Spleen (tissue), 11 donors: ENCODE results near the gene GLB1L. TPM values are rescaled to one million over a fixed set of nuclear protein-coding genes. Genes with fewer than 3 reads are reported as not detected.

Experiments
- DNase-seq: peaks from one replicate; pipeline ENCODE4 v3.0.0-alpha.2; 2020
- H3K27ac ChIP-seq, 8 donors: fragments of 200-600 bp; sonication (generic) in 7 of 8; 1 replicate in 4 of 8; 2 replicates in 4 of 8; pipeline versions ENCODE4 v1.5.0 to v1.8.0; 2016 to 2021; ENCODE audit warnings: inconsistent platforms in 4 of 8, mild to moderate bottlenecking in 4 of 8, moderate library complexity in 1 of 8
- H3K27me3 ChIP-seq, 7 donors: fragments of 200-600 bp; sonication (generic) in 6 of 7; replicated peaks in 1 of 7; 1 replicate in 4 of 7; 2 replicates in 3 of 7; pipeline versions ENCODE4 v1.5.0 to v1.8.0; 2016 to 2021; ENCODE audit warnings: inconsistent platforms in 3 of 7, mild to moderate bottlenecking in 1 of 7
- H3K36me3 ChIP-seq, 6 donors: fragments of 200-600 bp; sonication (generic) in 5 of 6; 1 replicate in 4 of 6; 2 replicates in 2 of 6; pipeline versions ENCODE4 v1.5.0 to v1.8.0; 2016 to 2021; ENCODE audit warnings: inconsistent platforms in 2 of 6
- H3K4me1 ChIP-seq, 6 donors: fragments of 200-600 bp; sonication (generic) in 5 of 6; 1 replicate in 3 of 6; 2 replicates in 3 of 6; pipeline versions ENCODE4 v1.5.0 to v1.8.0; 2016 to 2021; ENCODE audit warnings: inconsistent platforms in 3 of 6
- H3K4me3 ChIP-seq, 8 donors: fragments of 200-600 bp; sonication (generic) in 7 of 8; 1 replicate in 4 of 8; 2 replicates in 4 of 8; pipeline versions ENCODE4 v1.5.0 to v1.8.0; 2016 to 2021; ENCODE audit warnings: inconsistent platforms in 4 of 8, mild to moderate bottlenecking in 4 of 8, moderate library complexity in 2 of 8
- H3K9me3 ChIP-seq, 8 donors: fragments of 200-600 bp; sonication (generic) in 7 of 8; 1 replicate in 4 of 8; 2 replicates in 4 of 8; pipeline versions ENCODE4 v1.5.0 to v1.8.0; 2016 to 2021; ENCODE audit warnings: inconsistent platforms in 4 of 8
- CTCF ChIP-seq, 11 experiments: fragments of 200-600 bp in 7 of 11; fragments of 450-650 bp in 4 of 11; sonication (generic) in 4 of 11; IDR thresholded peaks in 8 of 11; conservative IDR thresholded peaks in 3 of 11; 1 replicate in 7 of 11; 2 replicates in 4 of 11; pipeline versions ENCODE4 v1.4.0 to v1.8.0; 2016 to 2021; ENCODE audit warnings: antibody characterized with exemption in 11 of 11, inconsistent platforms in 4 of 11, mild to moderate bottlenecking in 1 of 11
- POLR2A ChIP-seq, 3 donors: fragments of 450-650 bp; IDR thresholded peaks; one replicate each; pipeline ENCODE4 v1.5.1; 2017; ENCODE audit warnings: antibody characterized with exemption in 3 of 3, mild to moderate bottlenecking in 1 of 3
- POLR2AphosphoS5 ChIP-seq, 3 donors: sonication (generic); formaldehyde crosslinking; IDR thresholded peaks; one replicate each; pipeline ENCODE4 v1.5.1; 2017; ENCODE audit warnings: antibody characterized with exemption in 3 of 3
- WGBS, 5 donors: extraction: QIAGEN DNeasy Blood & Tissue Kit in 3 of 5; methylation state at CpG; one replicate each; pipeline versions ENCODE4 v1.1.5 to v1.1.7; 2013 to 2018; 5-methylcytosine and 5-hydroxymethylcytosine counted together
- intact Hi-C: fragments of 100-400 bp; cut with DNase I; formaldehyde crosslinking; loops from one replicate; pipeline ENCODE4 v1.15.0; 2023; ENCODE audit warnings: low total_unique reads
- polyA plus RNA-seq, 3 donors: library from polyadenylated mRNA; stranded (reverse); fragments of 200-250 nt; gene quantifications; one replicate each; pipeline ENCODE4 v1.2.1, GENCODE V29; 2013
- total RNA-seq, 7 donors: library from RNA; depleted of rRNA in 3 of 7; stranded (reverse); fragments of >200 nt in 3 of 7; fragmentation: NEBNext Ultra II Directional in 4 of 7; extraction: Animal tissue kit (Norgen Biotek cat#: 25700) in 4 of 7; gene quantifications; one replicate each; pipeline versions ENCODE4 v1.1.0 to v1.2.1, GENCODE V29; 2016 to 2021
- donor health status: healthy with polysubstance abuse.
- donor health status: DM: no; HTN: no; CAD: no; lungs with moderate emphysema.
- donor health status: DM: no; HTN: no; CAD: no.
- donor health status: Bipolar disorder and iron deficiency.
- donor health status: healthy.
- donor health status: DM: no; HTN: no; CAD: no.
- donor health status: DM: yes; HTN: yes; CAD: no.

Gene GLB1L
- total and polyA plus RNA-seq, 10 donors = 2.3 to 9.6 (median 7.5) TPM

GRCh38 chr2:219225350-219225749, 19.9 kb downstream of the GLB1L start:
- Histone ChIP-seq H3K27me3 (no peaks in the 10 kb centered on the region), H3K9me3 (no peaks in the 10 kb centered on the region), H3K27ac (peak overlapping the region in 5 of 8 donors; percentile 26 to 72 (median 67)), H3K4me1 (peaks cover 12 to 66% (median 36%) of the 10 kb centered on the region in 6 donors), H3K36me3 (peaks cover 0 to 75% (median 62%) of the 10 kb centered on the region in 6 donors), H3K4me3 (peak overlapping the region in 1 of 8 donors; percentile 2)
- DNase-seq = no peak
- 42 to 74% (median 52%) methylated on average over 3 of the region's 3 CpGs for WGBS, 5 donors
- intact Hi-C loops = loop anchor here (5.0 kb wide), 1 partner anchor 52 kb away; the partner anchor contains the start of gene DNAJB2
- no peak for TF ChIP-seq CTCF (IDR thresholded peaks at IDR 0.05 in 8 of 11, conservative IDR thresholded peaks at IDR 0.05 in 3 of 11)
- no peak for TF ChIP-seq POLR2A (IDR thresholded peaks at IDR 0.05)
- TF ChIP-seq POLR2AphosphoS5 (IDR thresholded peaks at IDR 0.05) = peak in 1 of 3 donors; percentile 61

- no peak for TF ChIP-seq POLR2AphosphoS5 (IDR thresholded peaks at IDR 0.05)
- no peak for TF ChIP-seq POLR2A (IDR thresholded peaks at IDR 0.05)
- TF ChIP-seq CTCF (IDR thresholded peaks at IDR 0.05 in 8 of 11, conservative IDR thresholded peaks at IDR 0.05 in 3 of 11) = no peak
- H3K9me3 ChIP-seq = no peaks in the 10 kb centered on the region
- H3K36me3 ChIP-seq = peaks cover 0 to 86% (median 68%) of the 10 kb centered on the region in 6 donors
- no peak overlapping the region for H3K4me3 ChIP-seq
- H3K27me3 ChIP-seq = no peaks in the 10 kb centered on the region
- H3K4me1 ChIP-seq = peaks cover 20 to 76% (median 45%) of the 10 kb centered on the region in 6 donors
- 91 to 95% (median 92%) methylated on average over 27 to 31 of the region's 31 CpGs for WGBS, 5 donors
- no peak for DNase-seq
- H3K27ac ChIP-seq = no peak overlapping the region
- intact Hi-C loops = no loop called here
These were observed 21.2 kb downstream of the GLB1L start for GRCh38 chr2:219223831-219224610.

DNA sequence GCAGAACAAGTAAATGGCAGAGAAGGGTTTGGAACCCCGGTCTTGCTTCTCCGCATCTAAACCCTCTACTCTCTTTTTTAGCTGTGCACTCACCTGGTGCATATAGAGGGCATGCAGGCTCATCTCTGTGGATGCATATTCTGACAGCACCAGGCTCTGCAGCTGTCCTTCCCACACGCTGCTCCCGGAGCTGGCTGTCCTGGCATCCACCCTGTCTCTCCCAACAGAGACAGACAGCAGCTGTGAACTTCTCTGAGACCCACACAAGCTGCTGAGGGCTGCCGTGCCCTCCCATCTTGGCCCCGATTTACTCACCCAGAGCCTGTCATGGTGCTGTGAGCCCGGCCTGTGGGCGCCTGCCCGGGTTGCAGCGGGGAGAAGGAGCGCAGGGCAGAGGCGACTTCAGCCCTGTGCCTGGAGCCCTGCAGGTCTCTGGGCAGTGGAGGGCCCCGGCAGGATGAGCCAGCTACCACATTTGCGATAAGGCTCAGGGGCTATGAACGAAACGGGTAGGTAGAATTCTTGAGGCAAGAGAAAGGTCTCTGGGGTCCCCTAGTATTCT, 23.2 kb downstream of the GLB1L start:
- DNase-seq = peak; percentile 71
- Histone ChIP-seq H3K27ac (no peak overlapping the region), H3K4me1 (peaks cover 23 to 76% (median 46%) of the 10 kb centered on the region in 6 donors), H3K36me3 (peaks cover 0 to 78% (median 68%) of the 10 kb centered on the region in 6 donors), H3K27me3 (no peaks in the 10 kb centered on the region), H3K9me3 (no peaks in the 10 kb centered on the region), H3K4me3 (no peak overlapping the region)
- intact Hi-C loops = no loop called here
- TF ChIP-seq POLR2A (IDR thresholded peaks at IDR 0.05) (no peak), POLR2AphosphoS5 (IDR thresholded peaks at IDR 0.05) (peak in 1 of 3 donors; percentile 30), CTCF (IDR thresholded peaks at IDR 0.05 in 8 of 11, conservative IDR thresholded peaks at IDR 0.05 in 3 of 11) (no peak)
- WGBS, 5 donors = 93 to 97% (median 95%) methylated on average over 11 to 16 of the region's 16 CpGs
